ENCODE data around the gene PPIL4.

The PPIL4 gene

DNA sequence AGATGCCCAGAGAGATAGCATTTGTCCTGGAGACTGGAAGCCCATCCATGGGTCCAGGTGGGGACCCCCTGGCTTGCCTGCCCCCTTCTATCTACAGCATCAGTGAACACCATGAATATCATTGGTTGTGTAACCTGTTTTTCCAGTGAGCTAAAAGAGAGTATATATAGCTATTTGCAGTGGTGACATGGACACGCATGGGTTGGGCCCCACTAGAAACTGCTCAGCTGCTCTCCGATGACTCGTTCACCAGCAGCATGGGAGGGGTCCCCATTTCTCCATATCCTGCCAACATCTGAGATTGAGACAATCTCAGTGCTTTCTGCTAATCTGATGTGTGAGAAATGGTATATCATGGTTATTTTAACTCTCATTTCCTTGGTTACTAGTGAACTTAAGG is 57.0 kb downstream of the PPIL4 start:
- H3K27me3 ChIP-seq (replicated peaks; ENCODE audit: control insufficient read depth, insufficient read depth, low read length, poor library complexity, severe bottlenecking), result no peaks in the 10 kb centered on the region
- no peak for DNase-seq
- peak overlapping the region; percentile 61 for H3K27ac ChIP-seq (ENCODE audit: insufficient read depth, low read length, poor library complexity, severe bottlenecking)
- no peaks in the 10 kb centered on the region for H3K36me3 ChIP-seq (ENCODE audit: control insufficient read depth, insufficient read depth, low read length)
- no peaks in the 10 kb centered on the region for H3K9me3 ChIP-seq (ENCODE audit: control insufficient read depth, low read length)
- H3K4me3 ChIP-seq (ENCODE audit: insufficient read depth, low read depth, low read length, poor library complexity, severe bottlenecking), result no peak overlapping the region
- H3K4me1 ChIP-seq (ENCODE audit: control insufficient read depth, insufficient read depth, low read length, poor library complexity, severe bottlenecking), result peaks cover 34% of the 10 kb centered on the region

DNA sequence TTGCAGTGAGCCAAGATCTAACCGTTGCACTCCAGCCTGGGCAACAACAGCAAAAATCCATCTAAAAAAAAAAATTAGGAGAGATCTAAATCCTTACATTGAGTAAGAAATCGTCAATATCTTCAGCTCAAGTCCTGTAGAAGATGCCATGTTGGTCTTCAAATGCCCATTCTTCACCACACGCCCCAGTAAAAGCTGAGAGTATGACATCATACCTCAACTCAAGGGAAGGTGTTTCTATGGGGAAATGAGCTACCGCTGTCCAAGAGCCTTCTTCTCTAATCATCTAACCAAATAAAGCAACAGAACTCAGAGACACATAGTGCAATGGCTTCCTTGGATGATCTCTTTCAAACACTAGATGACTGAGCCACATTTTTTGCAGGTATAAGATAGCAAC is 58.5 kb downstream of the PPIL4 start:
- Histone ChIP-seq H3K27me3 (replicated peaks; ENCODE audit: control insufficient read depth, insufficient read depth, low read length, poor library complexity, severe bottlenecking) (no peaks in the 10 kb centered on the region), H3K36me3 (ENCODE audit: control insufficient read depth, insufficient read depth, low read length) (no peaks in the 10 kb centered on the region), H3K4me1 (ENCODE audit: control insufficient read depth, insufficient read depth, low read length, poor library complexity, severe bottlenecking) (peaks cover 25% of the 10 kb centered on the region), H3K27ac (ENCODE audit: insufficient read depth, low read length, poor library complexity, severe bottlenecking) (no peak overlapping the region), H3K9me3 (ENCODE audit: control insufficient read depth, low read length) (no peaks in the 10 kb centered on the region), H3K4me3 (ENCODE audit: insufficient read depth, low read depth, low read length, poor library complexity, severe bottlenecking) (no peak overlapping the region)
- DNase-seq, result no peak

DNA sequence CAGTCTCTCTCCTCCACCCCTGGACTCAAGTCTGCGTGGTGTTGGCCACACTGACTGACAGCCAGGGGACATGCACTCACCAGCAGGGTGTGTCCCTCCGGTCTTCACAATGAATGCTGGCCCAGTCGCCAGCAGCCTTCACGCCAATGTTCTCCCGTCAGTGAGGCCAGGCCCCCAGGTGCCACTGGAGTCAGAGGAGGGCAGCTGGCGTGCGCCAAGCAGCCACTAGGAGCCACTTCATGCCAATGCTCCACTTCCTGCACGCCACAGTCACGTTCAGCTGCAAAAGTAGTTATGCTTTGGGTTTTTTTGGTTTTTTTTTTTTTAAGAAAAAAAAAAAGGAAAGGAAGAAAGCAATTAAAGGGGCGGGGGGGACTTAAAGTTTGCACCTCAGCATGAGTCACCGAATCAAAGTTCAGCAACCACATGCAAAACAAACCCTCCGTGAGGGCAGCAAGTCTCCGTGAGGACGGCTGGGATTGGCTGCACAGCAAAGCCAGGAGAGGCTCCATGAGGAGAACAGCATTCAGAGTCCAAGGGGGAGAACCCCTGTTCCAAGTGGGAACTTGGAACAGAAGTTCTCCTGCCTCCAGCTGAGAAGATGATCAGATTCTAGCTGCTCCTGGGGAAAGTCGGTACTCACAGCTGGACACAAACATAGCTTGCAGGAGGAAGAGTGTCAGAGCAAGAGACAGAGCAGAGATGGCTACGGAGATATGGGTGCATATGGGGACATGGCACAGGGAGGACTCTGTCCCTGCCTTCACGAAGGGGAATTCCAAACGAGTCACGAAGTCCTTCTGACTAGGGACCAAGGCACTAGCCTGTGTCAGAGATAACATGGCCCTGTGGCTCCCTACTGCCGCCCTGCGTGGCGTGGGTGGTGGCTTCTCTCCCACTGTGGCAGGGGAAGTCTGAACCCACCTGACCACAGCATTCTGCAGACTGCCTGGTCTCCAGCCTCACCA is 60.8 kb downstream of the PPIL4 start, which contains the start of gene ZC3H12D:
TSS of gene ZC3H12D (minus strand) at position 282 of the 968 bp plus-strand sequence. CDS start 10,471 bp downstream, outside the sequence.
- DNase-seq, result peak; percentile 74 to 80 (median 79)
- peak within 1 kb of the TSS; percentile 98 for H3K27ac ChIP-seq (ENCODE audit: insufficient read depth, low read length, poor library complexity, severe bottlenecking)
- peak within 1 kb of the TSS; percentile 61 for H3K4me3 ChIP-seq (ENCODE audit: insufficient read depth, low read depth, low read length, poor library complexity, severe bottlenecking)
- H3K36me3 ChIP-seq (ENCODE audit: control insufficient read depth, insufficient read depth, low read length), result no peaks in the 10 kb centered on the region
- H3K27me3 ChIP-seq (replicated peaks; ENCODE audit: control insufficient read depth, insufficient read depth, low read length, poor library complexity, severe bottlenecking), result no peaks in the 10 kb centered on the region
- H3K4me1 ChIP-seq (ENCODE audit: control insufficient read depth, insufficient read depth, low read length, poor library complexity, severe bottlenecking), result peaks cover 40% of the 10 kb centered on the region
- no peaks in the 10 kb centered on the region for H3K9me3 ChIP-seq (ENCODE audit: control insufficient read depth, low read length)

DNA sequence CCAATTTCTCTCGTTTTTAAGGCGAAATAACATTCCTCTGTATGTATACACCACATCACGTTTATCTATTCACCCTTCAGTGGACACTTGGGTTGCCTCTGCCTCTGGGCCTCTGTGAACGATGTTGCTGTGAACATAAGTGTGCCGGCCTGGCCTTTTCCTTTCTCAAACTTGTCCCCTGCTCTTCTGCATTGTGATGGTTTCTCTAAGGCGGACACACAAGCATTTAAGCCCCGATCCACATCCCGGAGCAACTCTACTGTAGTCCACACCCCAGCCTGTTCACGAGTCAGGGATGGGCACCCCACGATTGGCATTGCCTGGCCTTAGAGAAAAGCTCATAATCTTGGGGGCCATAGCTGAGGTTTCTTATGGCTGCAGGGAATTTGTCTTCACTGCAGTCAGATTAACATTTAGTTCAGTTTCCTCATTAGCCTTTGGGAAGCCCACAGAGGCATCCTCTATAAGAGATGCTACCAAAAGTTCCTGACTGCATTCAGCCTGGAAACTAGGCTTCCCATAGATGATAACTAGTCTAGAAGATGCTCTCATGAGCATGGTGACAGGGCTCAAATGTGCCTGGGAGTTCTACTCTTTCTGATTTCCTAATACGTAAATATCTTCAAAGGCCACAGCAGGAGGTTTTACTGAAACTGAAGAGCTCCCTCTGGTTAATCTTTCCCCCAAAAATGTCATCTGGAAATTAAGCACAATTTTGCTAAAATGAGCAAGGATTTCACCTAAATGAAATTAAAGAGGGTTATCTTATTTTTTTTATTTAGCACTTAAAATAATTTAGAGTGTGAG is 61.8 kb downstream of the PPIL4 start:
- Histone ChIP-seq H3K9me3 (ENCODE audit: control insufficient read depth, low read length) (no peaks in the 10 kb centered on the region), H3K27me3 (replicated peaks; ENCODE audit: control insufficient read depth, insufficient read depth, low read length, poor library complexity, severe bottlenecking) (no peaks in the 10 kb centered on the region), H3K27ac (ENCODE audit: insufficient read depth, low read length, poor library complexity, severe bottlenecking) (peak overlapping the region; percentile 98), H3K4me1 (ENCODE audit: control insufficient read depth, insufficient read depth, low read length, poor library complexity, severe bottlenecking) (peaks cover 44% of the 10 kb centered on the region), H3K36me3 (ENCODE audit: control insufficient read depth, insufficient read depth, low read length) (peaks cover 4% of the 10 kb centered on the region), H3K4me3 (ENCODE audit: insufficient read depth, low read depth, low read length, poor library complexity, severe bottlenecking) (peak overlapping the region; percentile 61)
- no peak for DNase-seq

DNA sequence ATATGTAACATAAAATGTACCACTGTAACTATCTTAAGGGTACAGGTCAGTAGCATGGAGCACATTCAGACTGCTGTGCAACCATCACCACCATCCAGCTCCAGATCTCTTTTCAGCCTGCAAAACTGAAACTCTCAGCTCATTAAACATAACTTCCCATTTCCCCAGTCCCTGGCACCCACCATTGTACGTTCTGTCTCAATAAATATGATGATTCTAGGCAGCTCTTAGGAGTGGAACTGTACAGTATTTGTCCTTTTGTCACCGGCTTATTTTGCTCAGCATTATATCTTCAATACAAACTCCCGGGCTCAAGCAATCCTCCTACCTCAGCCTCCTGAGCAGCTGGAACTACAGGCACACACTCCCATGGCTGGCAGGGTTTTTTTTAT is 62.5 kb downstream of the PPIL4 start:
- Histone ChIP-seq H3K27me3 (replicated peaks; ENCODE audit: control insufficient read depth, insufficient read depth, low read length, poor library complexity, severe bottlenecking) (no peaks in the 10 kb centered on the region), H3K4me3 (ENCODE audit: insufficient read depth, low read depth, low read length, poor library complexity, severe bottlenecking) (peak overlapping the region; percentile 61), H3K9me3 (ENCODE audit: control insufficient read depth, low read length) (no peaks in the 10 kb centered on the region), H3K27ac (ENCODE audit: insufficient read depth, low read length, poor library complexity, severe bottlenecking) (peak overlapping the region; percentile 98), H3K4me1 (ENCODE audit: control insufficient read depth, insufficient read depth, low read length, poor library complexity, severe bottlenecking) (peaks cover 49% of the 10 kb centered on the region), H3K36me3 (ENCODE audit: control insufficient read depth, insufficient read depth, low read length) (peaks cover 4% of the 10 kb centered on the region)
- DNase-seq, result no peak

DNA sequence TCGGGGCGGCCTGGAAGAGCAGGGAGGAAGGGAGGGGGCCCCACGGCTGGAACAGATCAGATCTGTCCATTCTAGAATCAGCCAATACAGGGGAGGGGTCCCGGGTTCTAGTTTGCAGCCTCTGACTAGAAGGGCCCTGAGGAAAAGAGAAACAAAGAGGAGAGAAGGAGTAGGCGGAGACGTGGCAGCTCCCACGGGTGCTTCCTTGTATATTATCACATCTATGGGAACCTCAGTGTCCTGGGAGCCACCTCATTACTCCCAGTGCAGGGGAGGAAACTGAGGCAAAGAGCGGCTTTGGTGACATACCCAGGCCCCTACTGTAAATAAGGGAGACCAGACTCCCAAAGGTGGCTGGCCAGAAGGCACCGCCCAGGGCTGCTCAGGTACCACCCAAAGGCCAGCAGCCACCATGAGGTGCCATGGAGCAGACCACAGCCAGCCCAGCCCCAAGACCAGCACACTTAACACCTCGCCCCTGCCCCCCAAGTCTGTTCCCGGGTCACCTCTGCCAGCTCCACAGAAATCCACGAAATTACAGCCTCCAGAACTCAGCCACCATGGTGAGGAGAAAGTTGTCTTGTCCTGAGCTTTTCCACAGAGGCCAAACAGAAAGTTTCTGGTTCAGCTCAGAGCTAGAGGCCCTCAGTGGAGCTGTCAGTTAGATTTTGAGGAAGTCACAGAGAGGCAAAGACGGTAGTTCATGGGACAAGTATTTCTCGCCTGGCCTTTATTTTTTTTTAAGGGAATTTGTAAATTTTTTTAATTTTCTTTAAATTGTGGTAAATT is 63.1 kb downstream of the PPIL4 start:
- Histone ChIP-seq H3K27ac (ENCODE audit: insufficient read depth, low read length, poor library complexity, severe bottlenecking) (peak overlapping the region; percentile 98), H3K9me3 (ENCODE audit: control insufficient read depth, low read length) (no peaks in the 10 kb centered on the region), H3K4me3 (ENCODE audit: insufficient read depth, low read depth, low read length, poor library complexity, severe bottlenecking) (peak overlapping the region; percentile 61), H3K36me3 (ENCODE audit: control insufficient read depth, insufficient read depth, low read length) (peaks cover 4% of the 10 kb centered on the region), H3K4me1 (ENCODE audit: control insufficient read depth, insufficient read depth, low read length, poor library complexity, severe bottlenecking) (peaks cover 49% of the 10 kb centered on the region), H3K27me3 (replicated peaks; ENCODE audit: control insufficient read depth, insufficient read depth, low read length, poor library complexity, severe bottlenecking) (no peaks in the 10 kb centered on the region)
- no peak for DNase-seq

DNA sequence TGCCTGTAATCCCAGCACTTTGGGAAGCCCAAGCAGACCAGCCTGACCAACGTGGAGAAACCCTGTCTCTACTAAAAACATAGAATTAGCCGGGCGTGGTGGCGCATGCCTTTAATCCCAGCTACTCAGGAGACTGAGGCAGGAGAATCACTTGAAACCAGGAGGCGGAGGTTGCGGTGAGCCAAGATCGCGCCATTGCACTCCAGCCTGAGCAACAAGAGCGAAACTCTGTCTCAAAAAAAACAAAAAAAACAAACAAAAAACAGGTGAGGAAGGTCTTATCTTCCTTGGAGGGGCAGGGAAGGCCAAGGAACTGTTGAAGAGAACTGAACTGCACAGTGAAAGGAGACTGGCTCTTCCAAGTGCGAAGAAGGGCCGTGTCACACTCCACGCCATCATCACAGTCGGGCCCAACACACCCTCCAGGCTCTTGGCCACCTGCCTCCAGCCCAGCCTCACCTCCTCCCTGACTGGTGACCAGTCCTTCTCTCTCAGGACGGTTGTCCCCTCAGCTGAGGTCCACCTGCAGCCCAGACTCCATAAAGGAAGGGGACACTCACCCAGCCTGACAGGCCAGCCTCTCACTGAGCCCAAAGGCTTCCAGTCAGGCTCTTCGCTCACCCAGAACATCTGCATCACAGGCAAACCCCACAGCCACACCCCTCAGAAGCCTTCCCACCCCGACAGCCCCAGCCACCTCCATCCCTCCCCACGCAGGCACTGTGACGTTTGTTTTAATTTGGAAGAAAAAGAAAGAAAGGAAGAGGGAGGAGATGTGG is 65.2 kb downstream of the PPIL4 start:
- peak; percentile 40 to 57 (median 50) for DNase-seq
- no peaks in the 10 kb centered on the region for H3K9me3 ChIP-seq (ENCODE audit: control insufficient read depth, low read length)
- peak overlapping the region; percentile 98 for H3K27ac ChIP-seq (ENCODE audit: insufficient read depth, low read length, poor library complexity, severe bottlenecking)
- H3K4me1 ChIP-seq (ENCODE audit: control insufficient read depth, insufficient read depth, low read length, poor library complexity, severe bottlenecking), result peaks cover 53% of the 10 kb centered on the region
- H3K4me3 ChIP-seq (ENCODE audit: insufficient read depth, low read depth, low read length, poor library complexity, severe bottlenecking), result peak overlapping the region; percentile 61
- peaks cover 4% of the 10 kb centered on the region for H3K36me3 ChIP-seq (ENCODE audit: control insufficient read depth, insufficient read depth, low read length)
- H3K27me3 ChIP-seq (replicated peaks; ENCODE audit: control insufficient read depth, insufficient read depth, low read length, poor library complexity, severe bottlenecking), result no peaks in the 10 kb centered on the region

DNA sequence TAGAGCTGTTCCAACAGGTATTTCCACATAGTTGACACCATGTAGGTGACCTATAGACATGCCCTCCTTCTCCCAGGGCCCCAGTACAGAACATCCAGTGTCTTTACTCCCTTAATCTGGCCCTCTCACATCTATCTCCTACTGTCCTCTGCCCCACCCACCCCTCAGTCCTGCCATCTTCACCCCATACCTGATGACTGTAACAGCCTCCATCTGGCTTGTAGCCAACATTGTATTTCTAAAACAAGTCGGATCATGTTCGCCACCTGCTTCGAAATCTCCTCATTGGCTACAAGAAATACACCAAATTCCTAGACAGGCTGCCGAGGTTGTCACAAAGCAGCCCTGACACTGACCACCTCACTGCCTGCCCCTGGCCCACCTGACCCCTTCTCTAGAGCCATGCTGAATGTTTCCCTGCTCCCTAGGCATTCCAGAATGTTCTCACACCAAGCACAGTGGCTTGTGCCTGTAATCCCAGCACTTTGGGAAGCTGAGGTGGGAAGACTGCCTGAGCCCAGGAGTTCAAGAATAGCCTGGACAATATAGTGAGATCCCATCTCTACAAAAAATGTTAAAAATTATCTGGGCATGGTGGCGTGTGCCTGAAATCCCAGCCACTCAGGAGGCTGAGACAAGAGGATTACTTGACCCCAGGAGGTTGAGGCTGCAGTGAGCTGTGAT is 67.1 kb downstream of the PPIL4 start:
- DNase-seq, result no peak
- Histone ChIP-seq H3K4me1 (ENCODE audit: control insufficient read depth, insufficient read depth, low read length, poor library complexity, severe bottlenecking) (peaks cover 56% of the 10 kb centered on the region), H3K36me3 (ENCODE audit: control insufficient read depth, insufficient read depth, low read length) (peaks cover 8% of the 10 kb centered on the region), H3K27me3 (replicated peaks; ENCODE audit: control insufficient read depth, insufficient read depth, low read length, poor library complexity, severe bottlenecking) (no peaks in the 10 kb centered on the region), H3K4me3 (ENCODE audit: insufficient read depth, low read depth, low read length, poor library complexity, severe bottlenecking) (no peak overlapping the region), H3K9me3 (ENCODE audit: control insufficient read depth, low read length) (no peaks in the 10 kb centered on the region), H3K27ac (ENCODE audit: insufficient read depth, low read length, poor library complexity, severe bottlenecking) (no peak overlapping the region)
